CD4-positive, alpha-beta T cell treated with Interleukin-12 subunit alpha and Interleukin-12 subunit beta, for 1 hour (primary cell): ENCODE measurements around the gene TMEM53.

Experiments used
- DNase-seq: peaks from one replicate; pipeline ENCODE4 v3.0.0-alpha.2; 2020

The TMEM53 gene

GRCh38 chr1:44646261-44647110 is 27.8 kb downstream of the TMEM53 start:
- no peak for DNase-seq

DNA sequence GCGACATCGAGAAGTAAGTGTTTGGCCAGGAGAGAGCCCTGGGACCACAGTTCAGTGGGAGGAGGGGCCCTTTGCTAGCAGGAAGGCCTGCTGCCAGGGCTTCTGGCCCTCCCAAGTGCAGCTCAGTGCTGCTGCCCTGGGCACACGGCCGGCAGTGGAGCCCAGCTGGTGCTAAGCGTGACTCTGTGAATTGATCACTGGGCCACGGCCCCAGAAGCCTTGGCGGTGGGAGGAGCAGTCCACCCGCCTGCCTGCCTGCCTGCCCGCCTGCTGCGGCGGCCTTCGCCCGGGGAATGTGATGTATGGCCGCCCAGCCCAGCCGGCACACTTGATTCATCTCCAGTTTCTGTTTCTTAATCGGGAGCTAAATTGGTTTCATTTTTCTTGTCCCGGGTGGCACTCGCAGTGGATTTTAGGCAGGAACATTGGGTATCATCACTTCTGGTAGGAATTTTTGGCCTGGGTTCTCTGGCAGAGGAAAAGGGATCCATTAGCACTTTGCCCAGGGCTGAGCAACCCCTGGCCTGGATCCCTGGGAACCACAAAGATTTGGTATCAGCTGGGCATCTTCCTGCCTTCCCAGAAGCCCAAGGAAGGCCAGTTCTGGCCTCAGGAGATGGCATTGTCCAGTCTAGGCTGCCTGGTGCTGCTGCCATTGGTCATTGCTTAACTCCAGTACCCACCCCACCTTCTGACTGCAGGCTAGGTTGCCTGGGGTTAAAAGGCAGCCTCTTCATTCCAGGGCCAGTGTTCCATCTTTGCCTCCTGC is 28.6 kb downstream of the TMEM53 start:
- DNase-seq = no peak

- no peak for DNase-seq
Observed at GRCh38 chr1:44644806-44645205, 29.5 kb downstream of the TMEM53 start.

DNA sequence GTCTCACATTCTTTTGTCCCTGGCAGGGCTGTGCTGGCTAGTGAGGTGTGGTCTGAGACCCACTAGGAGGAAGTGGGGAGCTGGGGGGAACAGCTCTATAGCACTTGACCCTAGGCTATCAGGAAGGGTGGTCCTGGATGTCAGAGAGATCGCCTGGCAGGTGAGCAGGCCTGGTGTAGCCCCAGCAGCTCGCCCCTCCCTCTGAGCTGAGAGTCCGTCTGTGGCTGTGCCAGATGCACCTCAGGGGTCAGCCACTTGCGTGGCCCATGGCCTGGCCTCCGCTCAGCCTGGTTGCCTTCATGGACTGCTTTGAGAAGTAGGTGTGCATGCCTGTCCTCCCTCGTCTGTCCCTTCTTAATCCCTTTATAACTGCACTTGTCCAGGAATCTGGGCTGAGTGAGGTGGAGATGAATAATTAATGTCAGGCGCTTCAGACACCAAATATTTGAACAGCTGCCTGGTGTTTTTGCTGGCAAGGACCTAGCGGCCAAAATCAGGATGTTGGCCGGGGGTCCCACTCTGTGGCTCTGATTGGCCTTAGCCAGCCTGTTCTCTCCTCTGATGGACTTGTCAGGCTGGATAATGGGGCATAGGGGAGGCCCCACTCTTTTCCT is 30.5 kb downstream of the TMEM53 start:
- no peak for DNase-seq

DNA sequence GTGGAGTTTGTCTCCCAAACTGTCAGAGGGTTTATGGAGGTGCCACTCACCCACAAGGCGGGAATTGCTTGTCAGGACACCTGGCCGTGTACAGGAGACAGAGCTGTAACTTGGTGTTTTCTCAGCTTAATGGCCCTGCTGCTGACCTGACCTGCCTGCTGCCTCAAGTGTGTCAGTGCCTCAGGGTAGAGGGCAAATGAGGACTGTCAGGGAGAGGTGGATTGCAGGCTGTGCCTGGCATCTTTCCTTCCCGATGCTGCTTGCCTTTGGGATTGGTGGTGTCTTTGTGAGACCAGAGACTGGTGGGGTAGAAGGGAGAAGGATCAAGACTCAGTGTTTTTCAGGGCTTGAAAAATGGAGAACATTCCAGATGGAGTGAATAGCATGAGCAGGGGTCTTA is 31.4 kb downstream of the TMEM53 start:
- DNase-seq = no peak

DNA sequence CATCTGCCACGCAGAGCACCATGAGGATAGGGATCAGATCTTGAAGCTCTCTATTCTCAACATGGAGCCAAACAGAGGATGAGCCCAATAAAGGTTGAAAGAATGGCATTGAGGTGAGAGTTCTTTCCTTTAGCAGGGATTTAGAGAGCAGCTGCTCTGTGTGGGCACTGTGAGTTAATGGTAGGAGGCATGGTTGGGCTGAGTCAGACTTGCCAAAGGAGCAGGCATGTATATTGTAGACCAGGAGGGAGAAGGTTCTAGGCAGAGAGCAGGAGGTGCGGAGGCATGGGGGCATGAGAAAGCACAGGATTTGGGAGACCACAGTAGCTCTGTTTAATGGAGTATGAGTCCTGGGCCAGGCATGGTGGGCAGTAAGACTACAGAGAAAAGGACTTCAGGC is 32.0 kb downstream of the TMEM53 start:
- DNase-seq = no peak

DNA sequence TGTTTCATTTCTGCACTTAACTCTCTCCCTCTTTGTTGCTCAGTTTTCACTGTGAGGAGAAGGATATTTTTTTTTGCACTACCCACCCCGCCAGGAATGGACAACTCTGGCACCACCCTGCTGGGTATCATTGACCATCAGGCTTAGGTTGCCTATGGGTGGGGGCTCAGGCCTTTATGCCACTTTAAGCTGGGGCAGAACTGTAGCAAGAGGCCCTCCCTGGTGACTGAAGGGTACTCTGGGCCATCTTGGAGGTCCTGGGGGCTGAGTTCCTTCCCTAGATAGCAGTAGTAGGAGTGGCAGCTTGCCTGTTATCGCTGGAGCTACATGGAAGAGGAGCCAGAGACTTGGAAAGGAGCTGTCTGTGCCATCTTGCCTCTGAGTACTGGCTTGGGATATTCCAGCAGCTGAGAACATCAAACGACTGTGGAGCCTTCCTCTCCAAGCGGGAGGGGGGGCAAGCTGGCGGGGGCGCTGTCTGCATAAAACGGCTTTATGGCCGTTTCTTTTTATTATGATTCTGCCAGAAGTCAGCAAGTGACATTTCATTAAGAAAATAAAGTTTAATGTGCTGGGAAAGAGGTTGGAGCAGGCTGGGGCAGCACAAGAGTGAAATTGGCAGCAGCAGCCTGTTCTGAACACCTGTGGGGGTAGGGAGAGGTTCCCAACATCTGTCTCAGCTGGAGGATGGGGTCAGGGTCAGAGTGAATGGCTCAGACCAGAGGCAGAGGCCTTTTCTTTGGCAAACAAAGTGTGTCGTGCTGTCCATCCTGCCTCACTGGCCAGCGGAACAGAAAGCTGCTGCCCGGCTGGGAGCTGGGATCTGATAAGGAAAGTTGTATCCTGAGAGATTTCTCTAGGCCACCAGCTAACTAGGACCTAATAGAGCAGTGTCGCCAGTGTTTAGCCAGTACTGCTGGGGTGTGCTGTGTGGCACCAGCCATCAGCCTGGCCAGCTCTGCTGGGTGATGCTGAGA is 32.9 kb downstream of the TMEM53 start:
- no peak for DNase-seq

GRCh38 chr1:44640200-44640853 is 34.0 kb downstream of the TMEM53 start:
- no peak for DNase-seq

- DNase-seq = no peak
Observed at GRCh38 chr1:44637702-44638411, 36.4 kb downstream of the TMEM53 start.

DNA sequence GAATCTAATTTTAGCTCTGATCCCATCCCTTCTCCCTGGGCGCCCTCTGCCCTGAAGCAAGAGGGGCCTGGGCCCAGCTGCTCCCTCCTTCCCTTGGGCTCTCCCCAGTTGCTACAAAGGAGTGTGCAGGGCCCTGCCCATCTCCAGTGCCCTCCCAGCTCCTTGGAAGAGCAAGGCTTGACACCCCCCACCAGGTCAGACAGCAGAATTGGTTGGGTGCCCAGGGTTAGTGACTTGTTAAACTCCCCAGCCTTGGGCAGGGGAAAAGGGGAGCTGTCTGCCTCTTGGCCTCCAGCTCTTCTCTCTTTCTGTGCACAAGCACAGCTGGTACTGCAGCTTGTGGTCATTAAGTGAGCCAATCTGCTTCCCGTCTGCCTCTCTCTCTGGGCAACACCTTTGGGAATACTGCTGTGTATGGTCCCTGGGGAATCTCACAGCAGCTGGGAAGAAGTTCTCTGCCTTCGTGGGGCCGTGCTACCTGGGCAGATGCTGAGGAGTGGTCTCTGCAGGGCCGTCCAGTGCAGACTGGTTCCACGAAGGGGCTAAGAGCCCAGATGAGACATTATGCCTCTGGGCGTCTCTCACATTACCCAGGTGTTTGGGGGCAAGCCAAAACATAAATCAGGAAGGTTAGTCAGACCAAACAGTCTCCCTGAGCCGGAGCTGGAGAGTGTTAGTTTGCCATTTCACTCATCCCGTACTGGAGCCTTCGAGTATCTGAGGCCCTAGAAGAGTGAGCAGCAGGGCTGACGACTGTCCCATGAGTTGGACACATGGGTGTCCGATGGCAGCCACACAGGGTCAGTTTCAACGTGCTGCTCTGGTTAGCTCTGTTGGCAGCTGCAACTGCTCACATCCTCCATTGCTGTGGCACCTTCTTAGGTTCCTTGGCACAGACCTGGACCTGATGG is 37.3 kb downstream of the TMEM53 start:
- DNase-seq = no peak

- DNase-seq = no peak
Observed at GRCh38 chr1:44636083-44636687, 38.1 kb downstream of the TMEM53 start.

DNA sequence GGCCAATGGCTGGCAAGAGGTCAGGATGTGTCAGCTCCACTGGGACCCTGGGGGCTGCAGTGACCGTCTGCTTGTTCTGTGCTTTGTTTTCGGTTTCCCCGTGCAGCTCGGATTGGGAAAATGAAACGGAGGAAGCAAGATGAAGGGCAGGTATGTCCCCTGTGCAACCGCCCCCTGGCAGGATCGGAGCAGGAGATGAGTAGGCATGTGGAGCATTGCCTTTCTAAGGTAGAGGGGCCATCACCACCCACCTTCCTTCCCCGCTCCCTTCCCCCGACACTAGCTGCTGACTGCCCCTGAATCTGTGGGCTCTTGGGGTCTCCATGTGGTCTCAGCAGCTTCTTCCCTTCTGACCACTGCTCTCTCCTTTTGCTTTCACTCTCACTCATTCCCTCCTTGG is 38.8 kb downstream of the TMEM53 start:
- no peak for DNase-seq

DNA sequence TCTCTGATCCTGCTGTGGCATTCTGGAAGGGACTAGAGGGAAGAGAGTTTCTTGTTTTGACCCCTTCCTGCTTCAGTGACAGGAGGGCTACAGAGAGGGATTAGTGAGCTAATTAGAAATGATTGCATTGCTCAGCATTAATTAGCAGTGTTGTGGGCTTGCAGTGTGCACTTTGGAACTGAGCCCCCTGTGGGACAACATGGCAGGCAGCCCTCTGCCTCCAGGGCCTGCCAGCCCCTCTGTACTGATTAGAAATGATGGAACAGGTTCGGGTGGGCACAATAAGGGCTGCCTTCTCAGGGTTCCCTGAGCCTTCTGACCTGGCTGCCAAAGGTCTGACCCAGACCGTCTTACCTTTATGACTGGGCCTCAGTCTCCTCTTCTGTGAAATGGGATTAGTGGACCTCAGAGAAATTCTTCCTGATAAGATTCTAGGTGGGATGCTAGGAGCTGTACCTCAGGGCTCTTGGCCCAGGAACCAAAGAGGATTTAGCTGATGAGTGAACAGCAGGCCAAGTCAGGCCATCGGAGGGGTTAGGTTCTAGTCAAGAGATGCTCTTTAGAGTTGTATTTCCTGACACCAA is 39.6 kb downstream of the TMEM53 start:
- no peak for DNase-seq

DNA sequence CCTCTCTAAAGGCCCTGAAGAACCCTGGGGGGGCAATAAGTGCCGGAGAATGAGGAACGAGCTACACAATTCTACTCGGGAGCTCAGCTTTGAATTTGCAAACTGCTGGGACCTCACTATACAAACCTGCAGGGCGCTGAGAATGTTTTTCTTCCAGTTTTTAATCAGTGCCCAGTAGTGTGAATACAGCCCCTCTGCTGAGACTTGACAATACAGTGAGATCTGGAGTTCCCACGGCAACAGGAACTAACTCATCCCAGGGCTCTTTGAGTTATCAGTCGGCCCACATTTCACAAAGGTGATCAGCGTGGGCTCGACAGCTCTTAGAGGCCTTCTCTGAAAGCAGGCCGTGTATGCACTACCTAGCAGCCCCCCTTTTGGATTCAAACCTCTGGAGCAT is 41.7 kb downstream of the TMEM53 start:
- DNase-seq = no peak

- peak; percentile 90 for DNase-seq
Observed at GRCh38 chr1:44631647-44632539, 42.4 kb downstream of the TMEM53 start.

DNA sequence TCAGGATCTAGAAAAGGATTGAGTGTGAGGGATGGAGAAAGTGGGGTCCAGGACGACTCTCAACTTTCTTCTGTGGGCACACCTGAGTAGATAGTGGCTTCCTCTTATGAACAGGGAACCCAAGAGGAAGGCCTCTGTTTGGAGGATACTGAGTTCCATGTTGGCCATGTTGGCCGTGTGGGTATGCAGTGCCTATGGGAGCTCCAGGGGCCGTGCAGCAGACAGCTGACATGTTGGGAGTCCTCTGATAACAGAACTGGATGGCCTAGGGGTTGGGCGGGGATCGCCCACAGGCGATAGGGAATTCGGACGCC is 43.0 kb downstream of the TMEM53 start:
- DNase-seq = no peak

DNA sequence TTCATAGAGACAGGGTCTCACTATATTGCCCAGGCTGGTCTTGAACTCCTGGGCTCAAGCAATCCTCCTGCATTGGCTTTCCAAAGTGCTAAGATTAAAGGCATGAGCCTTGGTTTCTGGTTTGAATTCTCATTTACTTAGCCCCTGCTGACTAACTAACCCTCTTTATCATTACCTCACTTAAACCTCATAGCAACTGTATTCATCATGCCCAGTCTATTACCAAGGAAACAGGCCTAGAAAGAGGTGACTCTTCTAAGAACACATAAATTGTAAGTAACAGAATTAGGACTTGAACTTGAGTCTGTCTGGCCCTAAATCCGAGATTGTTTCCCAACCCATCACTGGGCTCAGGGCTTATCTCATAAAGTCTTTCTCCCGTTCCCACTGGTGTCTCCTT is 44.2 kb downstream of the TMEM53 start:
- DNase-seq = no peak

- DNase-seq = no peak
Observed at GRCh38 chr1:44628962-44629756, 45.1 kb downstream of the TMEM53 start.
